GM18873 (cell line): Measurements from ENCODE around the gene FGFR3.

ENCODE experiments used
- ATAC-seq: cut with Tn5 transposase; IDR thresholded peaks from one replicate; pipeline ENCODE4 v1.9.1; 2021; ENCODE audit warnings: mild to moderate bottlenecking, moderate library complexity, moderate number of reproducible peaks; ENCODE audit not compliant: unreplicated experiment, low FRiP score

The FGFR3 gene

GRCh38 chr4:1813231-1813630, 20.1 kb downstream of the FGFR3 start:
- no peak for ATAC-seq

GRCh38 chr4:1813915-1814314, 20.8 kb downstream of the FGFR3 start:
- ATAC-seq: no peak

- ATAC-seq: no peak
Measured at GRCh38 chr4:1814453-1814852, 21.4 kb downstream of the FGFR3 start.

- ATAC-seq: no peak
Measured at GRCh38 chr4:1815096-1815996, 22.3 kb downstream of the FGFR3 start.

GRCh38 chr4:1815997-1816860, 23.1 kb downstream of the FGFR3 start:
- no peak for ATAC-seq

GRCh38 chr4:1819284-1819683, 26.2 kb downstream of the FGFR3 start:
- no peak for ATAC-seq

- no peak for ATAC-seq
Measured at GRCh38 chr4:1819816-1820215, 26.7 kb downstream of the FGFR3 start.

- ATAC-seq: no peak
Measured at GRCh38 chr4:1821679-1822567, 28.8 kb downstream of the FGFR3 start.

- no peak for ATAC-seq
Measured at GRCh38 chr4:1822568-1823544, 29.8 kb downstream of the FGFR3 start.

GRCh38 chr4:1823545-1823932, 30.4 kb downstream of the FGFR3 start:
- ATAC-seq: no peak

- no peak for ATAC-seq
Measured at GRCh38 chr4:1824746-1825145, 31.7 kb downstream of the FGFR3 start.

GRCh38 chr4:1825326-1825725, 32.2 kb downstream of the FGFR3 start:
- no peak for ATAC-seq

GRCh38 chr4:1826531-1827350, 33.6 kb downstream of the FGFR3 start:
- ATAC-seq: no peak

- ATAC-seq: no peak
Measured at GRCh38 chr4:1830234-1830633, 37.1 kb downstream of the FGFR3 start.

- ATAC-seq: no peak
Measured at GRCh38 chr4:1830642-1831228, 37.6 kb downstream of the FGFR3 start.

GRCh38 chr4:1831331-1831730, 38.2 kb downstream of the FGFR3 start:
- no peak for ATAC-seq

GRCh38 chr4:1832690-1833089, 39.6 kb downstream of the FGFR3 start:
- ATAC-seq: no peak
